GM19463 (cell line): ENCODE results near the gene RHBG.

Experiments
- ATAC-seq: cut with Tn5 transposase; IDR thresholded peaks from one replicate; pipeline ENCODE4 v1.9.1; 2021; ENCODE audit warnings: mild to moderate bottlenecking, moderate library complexity; ENCODE audit not compliant: unreplicated experiment

RHBG gene

DNA sequence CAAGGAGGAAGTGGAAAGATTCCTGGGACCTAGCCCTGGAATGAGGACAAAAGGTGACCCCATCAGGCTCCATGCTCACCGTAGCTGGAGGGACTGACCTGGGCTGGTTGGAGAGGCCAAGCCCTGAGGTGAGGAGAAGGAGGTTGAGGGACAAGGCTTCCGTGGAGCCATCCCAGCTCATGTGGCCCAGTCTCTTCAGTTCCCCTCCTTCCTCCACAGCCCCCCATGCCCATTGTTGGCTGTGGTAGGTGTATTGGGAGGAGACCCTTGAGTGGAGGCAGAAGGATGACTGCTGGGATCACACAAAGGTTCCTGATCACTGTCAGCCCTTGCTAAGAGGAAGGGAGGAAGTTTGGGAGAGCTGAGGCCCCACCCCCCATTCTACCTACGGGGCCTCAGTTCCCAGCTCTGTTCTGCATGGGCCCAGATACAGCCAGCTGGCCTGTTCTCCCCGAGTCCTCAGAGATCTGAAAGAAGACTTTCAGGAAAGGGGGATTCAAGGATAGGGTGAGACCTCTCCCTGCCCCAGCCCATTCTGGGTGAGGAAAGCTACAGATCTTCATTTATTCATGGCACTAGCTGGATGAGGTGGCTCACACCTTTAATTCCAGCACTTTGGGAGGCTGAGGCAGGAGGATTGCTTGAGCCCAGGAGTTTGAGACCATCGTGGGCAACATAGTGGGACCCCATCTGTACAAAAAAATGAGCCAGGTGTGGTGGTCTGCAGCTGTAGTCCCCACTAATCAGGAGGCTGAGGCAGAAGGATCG lies 17.3 kb downstream of the RHBG start:
- ATAC-seq = no peak

DNA sequence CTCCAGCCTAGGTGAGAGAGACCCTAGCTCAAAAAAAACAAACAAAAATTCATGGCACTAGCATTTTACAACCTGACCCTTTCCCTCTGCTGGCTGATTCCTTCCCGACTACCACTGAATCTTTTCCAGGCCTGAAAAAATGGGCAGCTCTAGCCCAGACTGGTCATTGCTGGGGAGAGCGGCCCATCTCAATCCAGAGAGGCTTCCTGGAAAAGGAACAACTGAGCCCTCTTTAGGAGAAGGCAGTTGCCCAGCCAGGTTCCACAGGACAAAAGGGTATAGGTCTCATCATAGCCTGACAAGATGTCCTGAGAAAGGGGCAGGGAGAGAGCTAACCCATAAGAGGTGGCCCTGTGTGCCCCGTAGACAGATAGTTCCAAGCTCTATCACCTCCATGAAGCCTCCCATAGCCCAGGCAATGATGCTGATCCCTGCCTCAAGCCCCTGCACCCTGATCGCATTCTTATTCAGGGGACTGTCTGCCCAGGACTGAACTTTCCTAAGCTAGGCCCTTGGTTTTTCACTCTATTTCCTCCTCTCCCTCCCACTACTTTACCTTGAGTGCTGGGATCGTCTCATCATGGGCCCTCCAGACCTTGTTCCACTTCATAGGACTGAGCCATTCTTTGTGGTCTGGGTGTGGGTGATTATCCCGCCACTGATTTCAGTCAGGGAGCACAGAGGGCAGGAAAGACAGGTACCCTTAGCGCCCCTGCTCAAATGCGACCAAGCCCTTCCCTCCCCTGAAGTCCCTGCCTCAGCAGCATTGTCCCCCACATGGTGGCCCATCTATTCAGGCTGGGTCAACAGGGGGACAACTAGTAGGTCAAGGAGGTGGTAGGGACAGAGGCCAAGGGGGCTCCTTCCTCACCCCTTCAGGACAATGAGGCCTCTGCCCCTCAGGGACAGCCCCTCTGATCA lies 18.2 kb downstream of the RHBG start:
- no peak for ATAC-seq

DNA sequence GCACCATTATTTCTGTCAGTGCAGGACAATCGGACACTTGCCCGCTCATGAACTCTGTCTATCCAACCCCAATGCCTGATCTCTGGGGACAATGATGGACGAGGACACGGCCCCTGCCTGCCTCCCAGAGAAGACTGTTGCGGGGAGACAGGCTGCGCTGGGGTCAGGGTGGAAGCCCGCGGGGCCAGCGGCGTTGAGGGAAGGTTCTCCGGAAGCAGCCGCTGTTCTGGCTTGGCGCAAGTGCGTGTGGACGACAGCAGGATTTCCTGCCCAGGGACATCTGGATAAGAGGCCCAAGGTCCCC lies 18.8 kb downstream of the RHBG start:
- ATAC-seq = no peak

DNA sequence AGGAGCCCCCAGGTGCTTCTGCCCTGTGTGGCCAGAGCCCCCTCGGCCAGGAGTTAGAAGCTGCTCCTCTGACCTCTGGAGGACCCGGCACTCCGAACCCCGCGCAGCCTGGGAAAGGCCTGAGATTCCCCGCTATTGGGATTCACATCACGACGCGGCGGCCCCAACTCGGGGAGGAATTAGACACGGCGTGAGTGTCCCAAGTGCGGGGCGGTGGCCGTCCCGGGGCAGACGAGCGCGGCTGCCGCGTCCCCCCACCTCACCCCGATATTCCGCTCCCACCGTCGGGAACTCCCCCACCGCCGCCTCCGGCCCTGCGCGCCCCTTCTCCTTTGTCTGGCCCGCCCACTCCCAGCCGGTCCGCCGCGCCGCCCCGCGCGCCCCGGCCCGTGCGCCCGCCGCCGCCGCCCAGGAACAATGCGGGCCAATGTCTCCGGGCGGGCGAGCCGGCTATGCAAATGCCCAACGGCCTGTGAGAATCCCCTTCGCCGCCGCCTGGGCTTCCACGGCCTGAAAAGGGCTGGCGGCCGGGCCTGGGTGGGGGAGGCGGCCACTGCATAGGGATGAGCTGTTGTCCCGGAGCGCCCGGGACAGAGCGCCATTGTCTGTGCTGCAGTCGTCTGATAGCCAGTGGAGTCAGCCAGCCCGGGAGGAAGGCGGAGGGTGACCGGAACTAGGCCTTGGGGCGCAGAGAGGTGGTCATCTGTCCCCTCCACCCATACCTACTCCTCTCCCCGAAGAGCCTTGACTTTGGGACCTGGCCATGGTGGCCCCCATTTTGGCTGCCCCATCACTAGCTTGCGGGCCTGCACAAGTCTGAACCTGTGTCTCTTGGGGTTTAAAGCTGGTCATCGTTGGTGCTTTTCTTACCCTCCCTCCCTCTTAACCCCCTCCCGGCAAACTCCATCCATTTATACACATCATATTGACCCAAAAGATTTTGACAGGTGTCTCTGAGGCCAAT lies 19.4 kb downstream of the RHBG start:
- no peak for ATAC-seq

DNA sequence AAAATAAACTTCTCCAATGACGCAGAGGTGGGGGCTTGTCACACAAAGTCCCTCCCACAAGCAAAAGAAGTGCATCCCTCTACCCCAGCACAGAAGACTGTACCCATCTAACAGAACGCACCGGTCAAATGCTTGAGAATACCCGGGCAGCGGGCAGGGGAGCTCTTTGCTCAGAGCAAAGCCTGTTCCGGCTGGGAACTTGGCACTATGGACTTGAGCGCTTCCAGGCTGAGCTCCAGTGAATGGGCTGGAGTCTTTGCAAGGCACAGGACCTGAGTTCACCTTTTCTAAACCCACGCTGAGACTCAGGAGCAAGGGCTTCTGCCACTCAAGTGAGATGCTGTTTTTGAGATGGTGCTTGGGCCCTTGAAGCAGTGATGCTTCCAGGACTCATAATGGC lies 20.3 kb downstream of the RHBG start:
- ATAC-seq = no peak

DNA sequence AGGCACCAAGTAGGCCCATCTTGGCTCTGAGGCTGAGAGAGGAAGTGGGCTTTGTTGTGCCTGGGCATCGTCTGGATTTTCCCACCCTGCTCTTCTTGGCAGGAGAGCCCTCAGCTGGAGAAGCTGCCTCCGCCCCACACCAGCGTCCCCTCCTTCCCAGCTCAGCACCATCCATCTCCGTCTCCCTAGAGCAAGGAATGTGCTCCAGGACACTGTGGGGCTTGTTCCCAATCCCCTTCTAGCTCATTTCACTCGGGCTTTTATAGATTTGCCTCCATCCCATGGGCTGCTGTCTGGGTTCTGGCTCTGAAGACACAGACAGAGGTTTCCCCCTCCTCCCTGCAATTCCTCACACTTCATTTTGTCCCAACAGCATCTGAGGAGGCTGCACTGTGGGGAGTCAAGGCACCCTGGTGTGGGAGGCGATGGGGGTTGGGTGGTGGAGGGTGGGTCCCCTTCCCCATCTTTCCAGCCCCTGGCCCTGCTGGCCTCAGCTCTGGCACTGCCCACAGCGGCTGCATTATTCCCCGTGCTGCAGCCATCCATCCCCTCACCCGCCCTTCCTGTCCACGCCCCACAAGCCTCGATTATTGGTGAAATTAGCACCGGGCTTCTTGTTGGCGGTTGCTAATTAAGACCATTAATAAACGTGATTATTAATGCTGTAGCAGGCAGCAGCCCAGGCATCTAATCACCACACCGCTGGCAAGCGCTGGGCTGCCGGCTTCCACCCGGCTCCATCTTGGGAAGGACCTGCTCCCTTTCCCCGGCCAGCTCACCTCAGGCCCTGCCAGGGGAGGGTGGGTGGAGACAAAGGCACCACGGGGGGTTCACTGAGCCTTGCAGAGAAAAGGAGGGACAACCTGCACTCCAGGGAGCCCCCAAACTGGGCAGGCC lies 21.7 kb downstream of the RHBG start:
- ATAC-seq = no peak

DNA sequence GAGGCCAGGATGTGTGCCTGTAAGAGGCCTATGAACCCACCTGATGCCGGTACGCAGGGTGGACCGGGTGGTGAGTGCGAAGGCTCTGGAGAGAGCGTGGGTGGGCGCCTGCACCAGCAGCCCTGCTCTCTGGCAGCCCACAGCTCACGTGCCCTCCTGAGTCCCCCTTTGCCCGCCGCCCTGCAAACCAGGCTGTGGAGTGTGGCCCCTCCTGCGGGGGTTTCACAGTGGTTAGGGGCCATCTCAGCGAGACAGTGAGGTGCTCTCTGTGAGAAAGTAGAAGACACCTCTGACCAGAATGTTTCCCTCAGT lies 22.3 kb downstream of the RHBG start:
- ATAC-seq = no peak

DNA sequence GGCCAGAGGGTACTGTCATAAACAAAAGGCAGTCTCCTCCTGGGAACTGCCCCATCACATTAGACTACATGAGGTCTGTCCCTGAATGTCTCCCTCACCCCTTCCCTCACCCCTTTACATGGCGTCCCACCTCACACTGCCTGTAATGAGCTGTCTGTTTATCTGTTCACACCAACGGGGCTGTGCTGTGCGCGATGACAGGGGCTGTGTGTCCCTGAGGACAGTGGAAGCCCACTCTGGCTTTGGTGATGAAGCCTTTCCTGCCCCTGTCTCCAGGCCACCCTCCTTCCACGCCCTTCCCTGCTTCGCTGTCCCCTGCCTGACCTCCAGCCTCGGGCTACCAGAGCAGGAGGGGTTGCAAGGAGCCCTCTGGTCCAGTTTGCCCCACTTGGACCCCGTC lies 22.7 kb downstream of the RHBG start:
- no peak for ATAC-seq

DNA sequence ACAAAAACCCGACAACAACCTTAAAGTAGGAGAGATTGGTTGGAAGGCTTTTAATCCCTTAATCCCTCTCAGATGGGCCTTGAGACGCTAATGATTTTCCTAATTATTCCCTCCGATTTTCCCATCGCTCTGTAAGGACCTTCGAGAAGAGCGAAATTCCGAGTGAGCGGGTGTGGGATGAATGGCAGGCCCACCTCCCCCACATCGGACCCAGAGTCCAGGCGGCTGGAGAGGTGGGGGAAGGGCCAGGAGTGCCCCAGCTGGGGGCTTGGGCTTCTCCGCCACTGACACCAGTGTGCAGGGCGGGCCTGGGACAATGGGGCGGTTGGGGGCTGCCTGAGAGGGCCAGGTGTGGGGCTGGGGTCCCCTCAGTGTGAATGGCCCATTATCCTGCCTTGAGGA lies 23.4 kb downstream of the RHBG start:
- no peak for ATAC-seq

DNA sequence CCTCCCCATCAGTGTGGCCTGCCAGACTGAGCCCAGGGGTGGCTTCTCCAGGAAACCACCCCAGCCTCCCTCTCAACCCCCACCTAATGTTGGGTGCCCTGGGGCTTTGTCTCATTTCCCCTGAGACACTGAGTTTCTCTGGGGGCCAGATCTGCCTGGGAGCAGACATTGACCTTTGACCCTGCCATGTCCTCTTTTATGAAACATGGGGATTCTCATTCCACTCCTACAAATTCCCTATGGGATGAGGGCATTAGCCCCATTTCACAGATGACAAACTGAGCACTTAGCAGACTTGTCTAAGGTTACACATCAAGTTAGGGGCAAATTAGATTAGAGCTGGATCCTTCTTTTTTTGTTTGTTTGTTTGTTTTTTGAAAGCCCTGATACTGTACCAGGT lies 24.1 kb downstream of the RHBG start:
- no peak for ATAC-seq

DNA sequence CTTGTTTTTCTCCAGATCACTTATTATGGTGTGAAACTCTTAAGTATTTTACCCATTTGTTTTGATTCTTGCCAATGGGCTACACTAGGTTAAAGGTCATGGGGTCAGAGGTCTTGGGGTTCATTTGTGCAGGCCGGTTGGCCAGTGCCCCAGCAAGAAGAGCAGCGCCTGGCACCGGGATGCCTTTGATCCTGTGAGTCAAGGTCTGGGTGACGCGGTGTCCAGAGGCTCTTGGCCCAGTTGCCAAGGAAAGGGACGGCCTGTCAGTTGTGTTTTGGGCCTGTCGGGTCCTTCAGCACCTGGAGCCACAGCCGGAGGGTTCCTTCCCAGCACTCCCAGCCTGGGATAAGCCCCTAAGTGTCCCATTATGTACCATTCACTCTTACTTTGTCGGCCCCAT lies 25.1 kb downstream of the RHBG start:
- ATAC-seq = no peak

DNA sequence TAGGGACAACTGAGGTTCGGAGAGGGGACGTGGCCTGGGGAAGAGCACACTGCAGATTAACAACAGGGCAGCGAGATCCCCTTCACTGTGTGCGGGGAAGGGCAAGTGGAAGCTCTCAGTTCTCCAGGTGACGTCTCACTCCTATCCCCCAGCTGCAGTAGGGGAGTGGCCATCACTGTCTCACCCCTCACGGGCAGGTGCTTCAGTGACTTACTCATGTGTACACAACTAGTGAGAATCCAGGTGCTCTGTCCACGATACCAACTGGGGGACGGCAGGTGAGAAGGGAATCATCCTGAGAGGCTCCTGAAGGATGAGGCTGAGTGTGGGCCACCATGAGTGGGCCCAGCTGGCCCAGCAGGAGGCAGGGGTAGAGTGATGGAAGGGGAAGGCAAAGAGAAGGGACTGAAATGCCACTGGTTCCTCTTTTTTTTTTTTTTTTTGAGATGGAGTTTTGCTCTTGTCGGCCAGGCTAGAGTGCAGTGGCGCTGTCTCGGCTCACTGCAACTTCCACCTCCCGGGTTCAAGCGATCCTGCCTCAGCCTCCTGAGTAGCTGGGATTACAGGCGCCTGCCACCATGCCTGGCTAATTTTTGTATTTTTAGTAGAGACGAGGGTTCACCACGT lies 25.9 kb downstream of the RHBG start:
- ATAC-seq = no peak

DNA sequence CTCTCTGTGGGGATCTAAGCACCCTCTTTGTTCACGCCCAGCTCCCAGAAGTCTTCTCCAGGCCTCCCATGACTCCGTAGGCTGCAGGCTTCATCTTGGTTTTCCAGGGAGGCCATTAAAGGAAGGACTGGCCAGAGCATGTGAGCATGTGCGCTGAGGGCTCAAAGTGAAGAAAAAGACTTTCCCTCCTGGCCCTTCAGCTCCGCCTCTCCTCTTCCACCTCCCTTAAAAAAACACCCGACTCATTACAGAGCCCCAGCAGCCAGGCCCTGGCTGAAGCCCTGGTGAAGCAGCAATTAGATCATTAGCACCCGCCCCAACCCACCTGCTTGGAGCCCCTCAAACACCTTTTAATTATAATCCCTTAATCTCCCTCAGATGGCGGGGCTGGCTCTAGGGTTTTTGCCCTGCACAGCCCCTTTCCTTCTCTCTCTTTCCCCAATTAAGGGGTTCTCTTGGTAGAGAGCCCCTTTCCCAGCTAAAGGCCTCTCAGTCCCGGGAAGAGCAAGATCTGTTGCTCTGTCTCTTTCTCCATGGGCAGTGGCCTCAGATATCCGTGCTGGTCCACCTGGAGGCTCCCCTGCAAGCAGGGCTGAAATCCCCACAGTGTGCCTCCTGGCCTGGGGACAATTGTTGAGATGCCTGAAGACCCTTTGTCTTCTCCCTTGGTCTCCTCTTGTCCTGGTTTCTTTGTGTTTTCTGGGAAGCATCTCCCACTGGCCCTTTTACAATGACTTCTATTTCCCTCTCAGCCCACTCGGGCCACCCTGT lies 30.5 kb downstream of the RHBG start:
- ATAC-seq = no peak

DNA sequence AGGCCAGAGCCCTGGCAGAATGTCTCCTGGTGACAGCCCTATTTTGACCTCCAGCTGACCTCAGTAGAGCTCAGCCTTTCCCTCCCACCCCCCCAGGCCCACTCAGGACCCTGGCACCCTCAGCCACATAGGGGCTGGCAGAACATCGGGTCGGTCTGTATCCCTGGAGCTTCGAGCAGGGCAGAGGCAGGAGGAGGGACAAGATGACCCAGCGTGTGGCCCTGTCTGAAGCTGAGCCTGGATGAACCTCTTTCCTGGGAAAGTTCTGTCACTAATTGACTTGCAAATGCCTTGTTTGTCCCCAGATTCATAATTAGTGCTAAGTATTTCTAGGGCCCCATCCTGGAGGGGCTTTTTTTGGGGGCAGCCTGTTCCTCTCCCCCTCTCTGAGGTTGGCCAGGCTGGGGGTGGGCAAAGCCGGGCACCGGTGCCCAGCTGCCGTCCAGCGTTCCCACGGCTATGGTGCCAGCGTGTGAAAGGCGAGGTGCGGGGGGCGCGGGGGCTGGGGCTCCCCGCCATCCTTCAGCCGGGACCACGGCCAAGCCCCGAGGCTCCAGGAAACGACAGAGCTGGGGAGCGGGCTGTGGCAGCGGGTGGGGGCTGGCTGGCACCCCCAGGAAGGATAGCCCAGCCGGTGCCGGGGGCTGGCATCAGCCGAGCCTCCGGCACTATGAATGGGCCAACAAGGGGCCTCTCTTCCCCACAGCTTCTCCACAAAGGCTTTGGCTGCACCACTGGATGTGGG lies 31.4 kb downstream of the RHBG start:
- no peak for ATAC-seq

DNA sequence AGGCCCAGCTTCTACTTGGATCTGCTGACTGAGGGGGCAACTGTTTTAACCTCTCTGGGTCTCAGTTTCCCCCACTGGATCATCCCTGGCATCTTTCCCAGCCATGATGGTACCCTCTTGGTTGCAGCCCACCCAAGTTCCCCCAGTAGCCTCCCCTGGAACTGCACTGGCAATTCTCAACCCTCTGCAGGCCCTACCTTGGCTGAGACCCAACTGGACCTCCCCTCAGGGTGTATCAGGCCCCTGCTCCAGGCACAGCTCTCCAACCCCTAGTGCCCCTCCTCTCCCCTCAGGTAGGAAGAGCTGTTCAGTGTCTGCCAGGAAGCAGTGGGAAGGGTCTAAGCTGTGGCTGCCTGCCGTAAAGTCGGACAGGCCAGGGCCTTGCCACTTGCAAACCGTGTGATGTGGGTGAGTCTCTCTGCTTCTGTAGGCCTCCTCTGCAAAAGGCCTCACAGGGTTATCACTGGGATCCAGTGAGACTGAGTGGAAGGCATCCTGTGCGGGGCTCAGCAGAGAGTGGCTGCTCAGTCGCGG lies 32.1 kb downstream of the RHBG start:
- ATAC-seq = no peak

DNA sequence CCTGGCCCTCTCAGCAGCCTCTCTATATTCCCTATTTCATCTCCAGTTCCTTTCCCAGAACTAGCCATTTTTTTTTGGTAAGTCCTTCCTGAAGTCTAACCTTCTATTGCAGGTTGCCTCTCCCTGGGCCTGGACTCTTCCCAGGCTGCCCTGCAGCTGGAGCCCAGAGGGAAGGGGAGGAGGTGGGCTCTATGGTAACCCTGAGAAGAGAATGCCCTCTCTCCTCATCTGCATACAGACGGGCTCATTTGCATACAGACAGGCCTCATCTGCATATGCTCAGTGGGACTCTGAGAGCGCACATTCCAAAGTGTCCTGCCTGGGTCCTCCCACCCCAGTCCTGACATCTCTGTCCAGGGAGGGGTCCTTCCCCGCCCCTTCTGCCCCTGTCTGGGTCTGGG lies 32.7 kb downstream of the RHBG start:
- ATAC-seq = no peak

DNA sequence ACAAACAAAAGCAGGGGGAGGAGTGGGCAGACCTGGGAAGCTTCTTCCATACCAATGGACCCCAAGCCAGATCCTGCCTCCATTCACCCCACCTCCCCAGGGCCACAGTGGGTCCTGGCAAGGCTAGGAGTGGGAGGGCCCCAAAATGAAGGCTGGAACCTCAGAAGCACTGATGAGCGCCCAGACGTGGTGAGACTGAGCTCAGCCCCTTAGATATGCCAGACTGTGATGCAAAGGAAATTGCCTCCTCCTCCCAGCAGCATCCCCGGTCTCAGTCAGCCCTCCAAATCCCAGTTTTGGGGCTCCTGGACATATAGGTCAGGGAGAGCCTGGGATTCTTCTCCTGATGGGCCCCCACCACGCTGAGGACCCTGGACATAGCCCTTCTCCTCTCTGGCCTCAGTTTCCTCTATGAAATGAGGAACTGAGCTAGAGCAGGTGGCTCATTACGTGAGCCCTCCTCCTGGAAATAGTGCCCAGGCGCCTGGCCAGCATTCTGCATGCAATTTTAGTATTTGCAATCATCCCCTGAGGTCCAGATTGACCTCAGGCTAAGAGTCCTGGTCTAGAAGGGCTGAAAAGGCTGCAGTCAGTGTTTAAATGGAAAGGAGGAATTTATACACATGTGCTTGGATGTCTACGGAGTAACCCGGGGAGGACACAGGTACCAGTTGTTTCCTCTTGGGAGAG lies 33.5 kb downstream of the RHBG start:
- no peak for ATAC-seq

DNA sequence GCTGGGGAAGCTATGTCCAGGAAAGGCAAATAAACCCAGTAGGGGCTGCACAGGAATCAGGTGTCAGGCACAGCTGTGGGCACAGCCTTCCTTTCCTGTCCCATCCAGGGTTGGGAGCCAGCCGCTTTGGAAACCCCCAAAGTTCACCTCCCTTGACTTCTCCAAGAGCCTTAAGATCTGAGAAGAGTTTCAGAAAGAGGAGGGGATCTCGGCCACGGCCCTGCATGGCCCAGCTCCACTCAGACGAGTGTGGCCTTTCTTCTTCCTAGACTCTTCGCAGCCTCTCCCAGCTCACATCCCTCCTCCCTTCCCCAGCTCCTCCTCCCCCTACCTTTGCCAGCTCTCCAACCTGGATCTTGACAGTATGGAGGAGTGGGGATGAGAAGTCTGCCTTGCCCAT lies 36.7 kb downstream of the RHBG start:
- no peak for ATAC-seq
